ENCODE measurements around the gene RGL1. TPM values are rescaled to one million over a fixed set of nuclear protein-coding genes. Genes with fewer than 3 reads are reported as not detected.

The RGL1 gene
- total RNA-seq, 1 donor from 2014 or later: 15.0 TPM

- H3K27ac ChIP-seq: no peak overlapping the region
- H3K4me3 ChIP-seq: no peak overlapping the region
- H3K27me3 ChIP-seq: no peaks in the 10 kb centered on the region
- H3K4me2 ChIP-seq: no peak overlapping the region
- H3F3A ChIP-seq (ENCODE audit: low read depth): peaks cover 7% of the 10 kb centered on the region
- Mint-ChIP-seq H3K27me3 (ENCODE audit: insufficient read depth, low read depth) (no peaks in the 10 kb centered on the region), H3K9me3 (no peaks in the 10 kb centered on the region), H3K4me3 (no peak overlapping the region), H3K27ac (no peak overlapping the region), H3K36me3 (peaks cover 18% of the 10 kb centered on the region), H3K4me1 (peaks cover 33% of the 10 kb centered on the region)
- no peaks in the 10 kb centered on the region for H3K36me3 ChIP-seq
- peaks cover 9% of the 10 kb centered on the region for H4K20me1 ChIP-seq (ENCODE audit: low read depth)
- TF ChIP-seq, protein P1, sequence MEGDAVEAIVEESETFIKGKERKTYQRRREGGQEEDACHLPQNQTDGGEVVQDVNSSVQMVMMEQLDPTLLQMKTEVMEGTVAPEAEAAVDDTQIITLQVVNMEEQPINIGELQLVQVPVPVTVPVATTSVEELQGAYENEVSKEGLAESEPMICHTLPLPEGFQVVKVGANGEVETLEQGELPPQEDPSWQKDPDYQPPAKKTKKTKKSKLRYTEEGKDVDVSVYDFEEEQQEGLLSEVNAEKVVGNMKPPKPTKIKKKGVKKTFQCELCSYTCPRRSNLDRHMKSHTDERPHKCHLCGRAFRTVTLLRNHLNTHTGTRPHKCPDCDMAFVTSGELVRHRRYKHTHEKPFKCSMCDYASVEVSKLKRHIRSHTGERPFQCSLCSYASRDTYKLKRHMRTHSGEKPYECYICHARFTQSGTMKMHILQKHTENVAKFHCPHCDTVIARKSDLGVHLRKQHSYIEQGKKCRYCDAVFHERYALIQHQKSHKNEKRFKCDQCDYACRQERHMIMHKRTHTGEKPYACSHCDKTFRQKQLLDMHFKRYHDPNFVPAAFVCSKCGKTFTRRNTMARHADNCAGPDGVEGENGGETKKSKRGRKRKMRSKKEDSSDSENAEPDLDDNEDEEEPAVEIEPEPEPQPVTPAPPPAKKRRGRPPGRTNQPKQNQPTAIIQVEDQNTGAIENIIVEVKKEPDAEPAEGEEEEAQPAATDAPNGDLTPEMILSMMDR (IDR thresholded peaks at IDR 0.05): no peak
- TF ChIP-seq EZH2phosphoT487 (IDR thresholded peaks at IDR 0.05): no peak
- no peak for TF ChIP-seq EZH2 (IDR thresholded peaks at IDR 0.05)
- no peak overlapping the region for H3K9ac ChIP-seq
- no peak for DNase-seq (ENCODE audit: low spot score)
- H2AFZ ChIP-seq (replicated peaks): no peak overlapping the region
- no peaks in the 10 kb centered on the region for H3K79me2 ChIP-seq (ENCODE audit: low read depth)
- H3K4me1 ChIP-seq: peaks cover 23% of the 10 kb centered on the region
- no peaks in the 10 kb centered on the region for H3K9me3 ChIP-seq (ENCODE audit: low read depth)
These were observed 35.2 kb downstream of the RGL1 start for GRCh38 chr1:183840140-183840539.

DNA sequence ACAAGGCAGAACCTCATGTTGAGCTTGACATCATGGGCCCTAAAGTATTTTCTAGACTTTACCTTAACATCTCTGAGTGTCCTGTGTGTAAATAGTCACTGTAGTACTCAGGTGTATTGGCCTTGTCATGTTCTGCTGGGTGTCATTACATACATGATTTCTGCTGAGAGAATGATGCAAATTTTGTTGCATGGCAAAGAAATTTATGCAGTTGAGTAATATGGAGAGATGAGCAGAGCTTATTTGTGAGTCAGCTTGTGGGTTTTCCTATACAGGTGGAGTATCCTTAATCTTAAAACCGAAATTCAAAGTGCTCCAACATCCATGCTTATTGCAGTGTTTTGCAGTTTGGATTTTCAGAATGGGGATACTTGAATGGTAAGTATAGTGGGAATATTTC is 36.6 kb downstream of the RGL1 start:
- peak overlapping the region; percentile 43 for H3K27ac Mint-ChIP-seq
- H3K27ac ChIP-seq: no peak overlapping the region
- peaks cover 3% of the 10 kb centered on the region for H3F3A ChIP-seq (ENCODE audit: low read depth)
- peaks cover 9% of the 10 kb centered on the region for H4K20me1 ChIP-seq (ENCODE audit: low read depth)
- no peak for DNase-seq (ENCODE audit: low spot score)
- no peaks in the 10 kb centered on the region for H3K9me3 Mint-ChIP-seq
- no peaks in the 10 kb centered on the region for H3K27me3 ChIP-seq
- H3K9ac ChIP-seq: no peak overlapping the region
- no peak overlapping the region for H3K4me3 Mint-ChIP-seq
- H3K79me2 ChIP-seq (ENCODE audit: low read depth): no peaks in the 10 kb centered on the region
- TF ChIP-seq, protein P1 (IDR thresholded peaks at IDR 0.05): no peak
- TF ChIP-seq EZH2 (IDR thresholded peaks at IDR 0.05): no peak
- no peak for TF ChIP-seq EZH2phosphoT487 (IDR thresholded peaks at IDR 0.05)
- H3K27me3 Mint-ChIP-seq (ENCODE audit: insufficient read depth, low read depth): no peaks in the 10 kb centered on the region
- H3K9me3 ChIP-seq (ENCODE audit: low read depth): no peaks in the 10 kb centered on the region
- no peak overlapping the region for H2AFZ ChIP-seq (replicated peaks)
- no peak overlapping the region for H3K4me2 ChIP-seq
- H3K36me3 ChIP-seq: no peaks in the 10 kb centered on the region
- peaks cover 21% of the 10 kb centered on the region for H3K36me3 Mint-ChIP-seq
- H3K4me3 ChIP-seq: no peak overlapping the region
- peaks cover 11% of the 10 kb centered on the region for H3K4me1 ChIP-seq
- peaks cover 34% of the 10 kb centered on the region for H3K4me1 Mint-ChIP-seq

DNA sequence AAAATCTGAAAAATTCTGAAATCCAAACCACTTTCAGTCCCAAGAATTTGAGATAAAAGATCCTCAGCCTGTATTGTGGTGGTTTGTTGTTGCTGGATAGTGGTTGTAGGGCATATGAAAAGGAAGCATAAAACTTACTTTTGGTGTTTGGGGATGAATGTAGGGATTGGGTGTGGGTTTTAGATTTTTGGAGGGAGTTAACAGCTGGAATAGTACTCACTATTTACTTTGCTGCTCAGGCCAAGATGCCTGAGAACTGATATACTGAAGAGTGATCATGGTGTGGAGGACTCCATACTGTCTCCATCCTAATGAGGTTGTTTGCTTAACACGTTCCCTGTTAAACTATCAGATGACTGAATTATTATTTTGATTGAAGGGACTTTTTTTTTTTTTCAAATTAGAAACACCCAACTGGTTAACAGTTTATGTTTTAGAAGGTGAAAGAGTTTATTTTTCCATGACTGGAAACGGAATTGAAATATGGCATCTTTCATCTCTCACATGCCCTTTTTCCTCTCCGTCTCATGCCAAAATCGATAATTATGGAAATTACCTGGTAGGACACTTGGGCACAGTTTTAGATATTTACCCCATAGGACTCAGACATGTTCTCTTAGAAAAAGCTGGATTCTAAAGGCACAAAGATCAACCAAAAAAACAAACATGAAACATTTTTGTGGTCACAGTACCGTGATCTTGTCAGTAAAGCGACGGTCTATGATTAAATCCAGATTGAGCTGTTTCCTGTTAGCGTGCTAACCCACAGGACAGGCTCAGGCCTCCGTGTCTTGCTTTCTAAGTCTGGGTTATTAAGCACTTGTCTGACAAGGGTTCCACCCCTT is 37.3 kb downstream of the RGL1 start:
- Histone ChIP-seq H2AFZ (replicated peaks) (no peak overlapping the region), H3K4me2 (no peak overlapping the region), H3K27ac (no peak overlapping the region), H3K79me2 (ENCODE audit: low read depth) (no peaks in the 10 kb centered on the region), H3K9ac (no peak overlapping the region), H3K9me3 (ENCODE audit: low read depth) (no peaks in the 10 kb centered on the region), H3K36me3 (no peaks in the 10 kb centered on the region), H3K27me3 (no peaks in the 10 kb centered on the region), H3K4me3 (no peak overlapping the region), H4K20me1 (ENCODE audit: low read depth) (peaks cover 3% of the 10 kb centered on the region), H3K4me1 (peaks cover 5% of the 10 kb centered on the region), H3F3A (ENCODE audit: low read depth) (no peaks in the 10 kb centered on the region)
- peaks cover 28% of the 10 kb centered on the region for H3K4me1 Mint-ChIP-seq
- peak overlapping the region; percentile 43 for H3K27ac Mint-ChIP-seq
- no peak overlapping the region for H3K4me3 Mint-ChIP-seq
- H3K9me3 Mint-ChIP-seq: no peaks in the 10 kb centered on the region
- TF ChIP-seq, protein P1 (IDR thresholded peaks at IDR 0.05): no peak
- TF ChIP-seq EZH2 (IDR thresholded peaks at IDR 0.05): no peak
- TF ChIP-seq EZH2phosphoT487 (IDR thresholded peaks at IDR 0.05): no peak
- no peak for DNase-seq (ENCODE audit: low spot score)
- H3K36me3 Mint-ChIP-seq: peaks cover 24% of the 10 kb centered on the region
- H3K27me3 Mint-ChIP-seq (ENCODE audit: insufficient read depth, low read depth): no peaks in the 10 kb centered on the region
